Measurements from ENCODE around the gene TSC22D4. TPM values are rescaled to one million over a fixed set of nuclear protein-coding genes. Genes with fewer than 3 reads are reported as not detected.

TSC22D4 gene
- total RNA-seq, 1 donor from 2014 or later = 32.2 TPM

GRCh38 chr7:100423315-100423714 is 55.7 kb downstream of the TSC22D4 start:
- H3K9me3 Mint-ChIP-seq (ENCODE audit: low read depth) = no peaks in the 10 kb centered on the region

GRCh38 chr7:100419660-100420226 is 59.3 kb downstream of the TSC22D4 start:
- Mint-ChIP-seq H3K9me3 (ENCODE audit: low read depth) (no peaks in the 10 kb centered on the region), H3K27me3 (peaks cover 4% of the 10 kb centered on the region)

More at GRCh38 chr7:100423315-100423714, 55.7 kb downstream of the TSC22D4 start:
- Mint-ChIP-seq H3K4me1 (ENCODE audit: low read depth) (no peaks in the 10 kb centered on the region), H3K36me3 (ENCODE audit: insufficient read depth) (no peaks in the 10 kb centered on the region), H3K27ac (no peak overlapping the region), H3K4me3 (ENCODE audit: low read depth) (no peak overlapping the region), H3K27me3 (no peaks in the 10 kb centered on the region)
- no peak for TF ChIP-seq CTCF (IDR thresholded peaks at IDR 0.05; ENCODE audit: unreplicated experiment)
- DNase-seq (ENCODE audit: low spot score, unreplicated experiment) = no peak

GRCh38 chr7:100418930-100419659 is 59.9 kb downstream of the TSC22D4 start:
- Mint-ChIP-seq H3K36me3 (ENCODE audit: insufficient read depth) (no peaks in the 10 kb centered on the region), H3K4me1 (ENCODE audit: low read depth) (no peaks in the 10 kb centered on the region), H3K4me3 (ENCODE audit: low read depth) (no peak overlapping the region), H3K27ac (no peak overlapping the region), H3K9me3 (ENCODE audit: low read depth) (no peaks in the 10 kb centered on the region), H3K27me3 (peaks cover 4% of the 10 kb centered on the region)
- no peak for DNase-seq (ENCODE audit: low spot score, unreplicated experiment)
- no peak for TF ChIP-seq CTCF (IDR thresholded peaks at IDR 0.05; ENCODE audit: unreplicated experiment)

More at GRCh38 chr7:100419660-100420226, 59.3 kb downstream of the TSC22D4 start:
- Mint-ChIP-seq H3K4me3 (ENCODE audit: low read depth) (no peak overlapping the region), H3K4me1 (ENCODE audit: low read depth) (no peaks in the 10 kb centered on the region), H3K27ac (no peak overlapping the region), H3K36me3 (ENCODE audit: insufficient read depth) (no peaks in the 10 kb centered on the region)
- no peak for TF ChIP-seq CTCF (IDR thresholded peaks at IDR 0.05; ENCODE audit: unreplicated experiment)
- DNase-seq (ENCODE audit: low spot score, unreplicated experiment) = no peak

Other genes with a start within 250 kb of the TSC22D4 start
- not detected in 2 replicates for gene SPDYE3, start 171.5 kb downstream of the TSC22D4 start, total RNA-seq
- gene PILRB, start 121.1 kb downstream of the TSC22D4 start, total RNA-seq = 64.6 and 67.9 TPM in 2 replicates
- 3.9 and 5.3 TPM in 2 replicates for gene PILRA, start 105.7 kb downstream of the TSC22D4 start, total RNA-seq
- 2.5 and 3.8 TPM in 2 replicates for gene ZCWPW1, start 50.5 kb downstream of the TSC22D4 start, total RNA-seq
- 34.6 and 35.4 TPM in 2 replicates for gene MEPCE, start 49.4 kb downstream of the TSC22D4 start, total RNA-seq
- 23.7 and 29.8 TPM in 2 replicates for gene PPP1R35, start 42.7 kb downstream of the TSC22D4 start, total RNA-seq
- gene SPACDR, start 15.0 kb downstream of the TSC22D4 start, total RNA-seq = 0.67 and 1.7 TPM in 2 replicates
- gene NYAP1, start 4.7 kb upstream of the TSC22D4 start, total RNA-seq = 4.6 and 4.9 TPM in 2 replicates
- 9.8 and 10.3 TPM in 2 replicates for gene AGFG2, start 60.0 kb upstream of the TSC22D4 start, total RNA-seq
- 7.7 and 8.1 TPM in 2 replicates for gene SAP25, start 94.7 kb upstream of the TSC22D4 start, total RNA-seq
- gene LRCH4, start 106.9 kb upstream of the TSC22D4 start, total RNA-seq = 76.6 and 82.7 TPM in 2 replicates
- 0.41 and 1.2 TPM in 2 replicates for gene FBXO24, start 107.1 kb upstream of the TSC22D4 start, total RNA-seq
- 16.1 and 20.3 TPM in 2 replicates for gene PCOLCE, start 123.1 kb upstream of the TSC22D4 start, total RNA-seq
- 27.1 and 27.9 TPM in 2 replicates for gene MOSPD3, start 133.3 kb upstream of the TSC22D4 start, total RNA-seq
- gene TFR2, start 162.3 kb upstream of the TSC22D4 start, total RNA-seq = 0.62 and 0.93 TPM in 2 replicates
- gene ACTL6B, start 177.2 kb upstream of the TSC22D4 start, total RNA-seq = 4.1 and 4.2 TPM in 2 replicates
- gene GNB2, start 194.5 kb upstream of the TSC22D4 start, total RNA-seq = 160 and 167 TPM in 2 replicates
- 89.3 and 95.1 TPM in 2 replicates for gene GIGYF1, start 215.0 kb upstream of the TSC22D4 start, total RNA-seq
- gene POP7, start 226.9 kb upstream of the TSC22D4 start, total RNA-seq = 30.2 and 33.7 TPM in 2 replicates
- 0.22 and 0.29 TPM in 2 replicates for gene EPO, start 241.3 kb upstream of the TSC22D4 start, total RNA-seq

All from progenitor cell of endocrine pancreas (in vitro differentiated cells).